Stimulated activated CD4-positive, alpha-beta T cell treated with anti-CD3 and anti-CD28 coated beads, TNF-alpha, amount 100 ng/mL, for 4 hours (primary cell): Measurements from ENCODE around the gene CAPSL.
"Not testable (repeated sequence)": the region's sequence is repeated elsewhere in the genome, so short reads cannot be mapped to it uniquely, and the experiment has no call there.

ENCODE experiments used
- DNase-seq, 3 experiments: peaks; one replicate each; pipeline ENCODE4 v3.0.0-alpha.2; 2020; ENCODE audit warnings: low read depth in 3 of 3

Gene CAPSL

GRCh38 chr5:35908228-35908627 is 30.2 kb downstream of the CAPSL start:
- DNase-seq, result no peak

GRCh38 chr5:35904443-35905132 is 33.8 kb downstream of the CAPSL start:
- no peak for DNase-seq

GRCh38 chr5:35903631-35904203 is 34.7 kb downstream of the CAPSL start:
- DNase-seq, result no peak

DNA sequence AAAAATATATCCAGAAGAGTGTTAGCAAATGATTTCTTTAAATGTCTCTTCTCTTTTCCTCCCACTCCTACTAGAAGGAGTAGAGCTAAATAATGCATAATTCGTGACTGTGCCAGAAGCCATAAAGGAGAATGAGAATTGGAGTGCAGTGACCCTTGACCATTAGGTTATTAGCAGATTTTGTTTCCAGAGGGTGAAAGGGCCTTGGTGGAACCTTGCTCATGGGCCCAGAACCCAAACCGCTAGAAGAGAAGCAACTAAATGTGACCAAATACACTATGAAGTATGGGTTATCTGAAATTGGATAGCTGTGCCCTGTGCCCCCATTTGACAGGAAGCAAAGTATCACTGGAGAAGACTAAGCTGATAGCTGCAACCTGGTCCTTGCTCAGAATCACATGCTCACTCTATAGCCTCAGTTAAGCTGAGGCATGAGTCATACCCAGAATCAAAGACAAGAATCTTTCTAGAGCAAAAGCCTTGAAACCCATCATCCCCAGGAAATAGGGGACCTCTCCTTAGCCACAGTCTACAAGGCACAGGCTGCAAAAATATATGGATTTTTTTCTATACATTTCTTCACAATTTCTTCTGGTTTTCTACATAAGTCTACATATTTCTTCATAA is 36.3 kb downstream of the CAPSL start:
- no peak for DNase-seq

DNA sequence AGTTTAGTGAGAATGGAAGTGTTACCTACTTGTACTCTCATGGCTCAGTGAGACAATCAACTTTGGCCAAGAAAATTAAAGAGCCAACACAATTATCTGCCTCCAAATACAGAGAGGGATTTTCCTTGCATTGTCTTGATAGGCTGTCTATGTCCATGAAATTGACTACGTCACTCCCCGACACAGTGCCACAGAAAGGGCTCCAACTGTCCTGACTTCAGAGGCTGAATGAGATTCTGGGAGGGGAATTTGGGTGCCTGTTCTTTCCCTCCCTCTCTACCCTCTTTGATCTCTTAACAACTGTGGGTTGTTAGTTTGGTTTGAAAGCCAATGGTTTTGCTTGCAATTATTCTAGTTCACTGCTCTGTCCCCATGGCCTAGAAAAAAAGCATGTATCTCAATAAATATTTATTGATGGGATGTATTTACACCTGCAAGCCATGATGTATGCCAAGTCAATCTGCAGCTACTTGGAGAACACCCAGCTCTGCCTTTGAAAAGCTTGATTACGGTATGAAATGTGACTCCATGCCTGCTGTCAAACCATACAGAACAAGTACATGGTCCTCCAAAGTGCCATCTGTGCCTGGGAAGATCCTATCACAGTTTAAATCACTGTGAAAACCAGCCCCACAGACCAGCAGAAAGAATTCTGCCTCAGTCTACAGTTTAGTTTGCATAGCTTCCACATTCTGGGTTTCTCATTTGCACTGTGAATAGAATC is 37.3 kb downstream of the CAPSL start:
- DNase-seq, result no peak

DNA sequence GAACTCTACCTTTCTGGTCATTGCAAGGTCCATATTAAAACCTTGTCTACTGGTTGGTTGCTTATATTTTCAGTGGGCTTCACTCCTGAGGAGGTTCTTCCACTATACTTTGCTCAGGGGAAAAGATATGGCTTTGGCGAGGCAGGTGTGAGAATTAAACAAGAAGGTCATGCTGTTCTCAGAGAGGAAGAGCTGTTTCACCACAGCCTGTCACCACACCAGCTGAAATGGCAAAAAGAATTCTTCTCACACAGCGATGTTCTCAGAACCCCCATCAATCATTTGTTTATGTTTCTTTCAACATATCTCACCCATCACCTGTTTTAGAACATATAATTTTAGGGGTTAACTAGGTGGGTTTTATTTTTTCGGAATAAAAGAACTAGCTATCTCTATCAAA is 38.6 kb downstream of the CAPSL start:
- DNase-seq, result no peak

- DNase-seq, result no peak
Observed at GRCh38 chr5:35898952-35899660, 39.3 kb downstream of the CAPSL start.

GRCh38 chr5:35894131-35894530 is 44.3 kb downstream of the CAPSL start:
- DNase-seq, result no peak

- not testable (repeated sequence) for DNase-seq
Observed at GRCh38 chr5:35892799-35893198, 45.6 kb downstream of the CAPSL start.

GRCh38 chr5:35890021-35891020 is 48.1 kb downstream of the CAPSL start:
- DNase-seq, result no peak

DNA sequence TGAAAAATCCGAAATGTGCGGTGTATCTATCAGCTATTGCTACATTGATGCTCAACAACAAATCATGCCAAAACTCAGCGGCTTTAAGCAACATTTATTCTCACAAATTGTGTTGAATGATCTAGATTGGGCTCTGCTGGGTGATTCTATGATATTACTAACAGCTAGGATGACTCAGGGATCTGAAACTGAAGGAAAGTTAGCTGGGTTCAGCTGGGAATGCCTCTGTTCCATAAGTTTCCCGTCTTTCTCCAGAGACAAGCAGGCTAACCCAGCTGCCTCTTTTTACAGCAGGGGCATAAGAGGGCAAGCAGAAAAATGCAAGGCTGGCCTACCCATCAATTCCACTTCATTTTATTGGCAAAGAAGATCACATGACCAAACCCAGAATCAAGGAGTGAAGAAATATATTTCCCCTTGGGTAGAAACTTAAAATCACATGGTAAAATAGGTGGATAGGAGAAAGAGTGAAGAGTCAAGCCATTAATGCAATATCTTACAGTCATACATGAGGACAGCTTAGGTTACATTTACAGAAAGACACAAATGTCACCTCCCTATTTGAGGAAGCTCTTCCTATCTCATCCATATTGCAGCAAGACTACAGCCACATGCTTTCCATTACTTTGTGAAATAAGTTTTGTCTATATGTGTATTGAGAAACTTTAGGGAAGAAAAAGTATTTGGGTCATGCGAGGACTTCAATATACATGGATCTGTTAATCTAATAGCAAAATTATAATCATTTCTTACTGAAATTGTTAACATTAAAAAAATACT is 50.9 kb downstream of the CAPSL start:
- no peak for DNase-seq

DNA sequence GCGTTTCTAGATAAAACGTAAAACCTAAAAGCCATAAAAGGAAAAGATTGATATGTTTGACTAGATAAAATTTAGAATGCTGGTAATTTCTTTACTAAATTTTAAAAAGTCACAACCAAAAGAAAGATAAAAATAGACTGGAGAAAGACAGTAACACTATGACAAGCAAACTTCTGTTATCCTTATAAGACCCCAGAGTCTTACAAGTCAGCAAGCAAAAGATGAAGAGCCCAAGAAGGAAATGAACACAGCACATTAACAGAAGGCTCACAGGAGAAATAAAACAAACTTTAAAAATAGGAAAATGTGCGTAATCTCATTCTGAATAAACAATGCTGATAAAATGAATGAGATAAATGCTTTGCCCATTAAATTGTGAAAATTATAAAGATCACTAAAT is 52.0 kb downstream of the CAPSL start:
- DNase-seq, result no peak

DNA sequence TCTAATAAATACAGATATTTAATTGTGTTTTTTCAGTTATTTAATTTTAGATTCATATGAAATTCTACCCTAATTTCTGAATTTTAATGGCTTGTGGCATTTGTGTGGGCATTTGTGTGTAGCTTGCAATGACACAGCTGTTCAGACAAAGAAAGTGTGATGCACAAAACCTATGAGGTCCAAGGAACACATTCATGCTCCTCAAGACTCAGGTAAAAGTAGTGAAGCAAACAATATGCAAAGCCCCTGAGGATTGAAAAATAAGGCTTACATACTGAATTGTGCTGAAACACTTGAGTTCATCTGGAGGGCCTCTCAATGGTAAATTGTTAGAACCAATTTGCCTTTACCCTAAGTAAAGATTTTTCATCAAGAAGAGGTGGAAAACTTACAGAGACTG is 53.6 kb downstream of the CAPSL start:
- DNase-seq, result no peak

DNA sequence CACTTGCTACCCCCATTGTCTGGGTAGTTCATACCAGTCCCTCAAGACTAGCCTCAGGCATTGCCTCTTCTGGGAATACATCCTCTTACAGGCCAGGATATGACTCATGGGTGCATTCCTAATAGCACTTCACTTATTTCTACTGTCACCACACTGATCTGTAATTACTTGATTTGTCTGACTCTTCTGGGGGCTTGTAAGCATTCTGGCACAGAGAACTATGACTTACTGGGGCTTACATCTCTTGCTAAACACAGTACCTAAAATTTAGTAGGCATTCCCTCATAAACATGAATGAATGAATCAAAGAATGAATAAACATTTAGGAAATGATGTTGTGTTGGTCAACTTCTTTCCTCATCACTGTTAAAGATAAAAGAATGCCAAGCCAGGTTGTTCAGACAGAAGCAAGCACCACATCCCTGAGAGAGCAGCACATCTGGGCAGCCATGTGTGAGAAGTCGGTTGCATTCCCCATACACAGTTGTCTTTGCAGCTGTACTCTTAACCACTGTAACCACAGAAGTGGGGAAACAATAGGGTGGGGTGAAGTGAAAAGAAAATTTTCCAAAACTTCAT is 54.1 kb downstream of the CAPSL start:
- no peak for DNase-seq

DNA sequence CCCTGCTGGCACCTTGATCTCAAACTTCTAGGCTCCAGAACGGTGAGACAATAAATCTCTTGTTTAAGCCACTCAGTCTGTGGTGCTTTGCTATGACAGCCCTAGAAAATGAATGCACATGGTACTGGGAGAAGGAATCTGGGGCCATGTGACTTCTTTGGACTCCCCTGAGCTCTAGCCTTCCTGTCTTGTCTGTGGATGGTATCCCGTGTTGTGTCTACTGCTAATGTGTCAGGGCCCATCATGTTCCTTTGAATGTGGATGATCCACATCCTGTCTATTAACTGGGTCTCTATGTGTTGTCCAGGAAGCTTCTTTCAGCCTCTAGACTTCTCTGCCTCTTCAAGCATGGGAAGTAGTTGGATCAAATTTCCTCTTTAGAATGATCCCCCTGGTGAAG is 56.7 kb downstream of the CAPSL start:
- DNase-seq, result no peak

- DNase-seq, result no peak
Observed at GRCh38 chr5:35880156-35880555, 58.3 kb downstream of the CAPSL start.

- DNase-seq, result no peak
Observed at GRCh38 chr5:35879649-35880048, 58.8 kb downstream of the CAPSL start.

GRCh38 chr5:35879096-35879495 is 59.3 kb downstream of the CAPSL start:
- DNase-seq, result no peak

DNA sequence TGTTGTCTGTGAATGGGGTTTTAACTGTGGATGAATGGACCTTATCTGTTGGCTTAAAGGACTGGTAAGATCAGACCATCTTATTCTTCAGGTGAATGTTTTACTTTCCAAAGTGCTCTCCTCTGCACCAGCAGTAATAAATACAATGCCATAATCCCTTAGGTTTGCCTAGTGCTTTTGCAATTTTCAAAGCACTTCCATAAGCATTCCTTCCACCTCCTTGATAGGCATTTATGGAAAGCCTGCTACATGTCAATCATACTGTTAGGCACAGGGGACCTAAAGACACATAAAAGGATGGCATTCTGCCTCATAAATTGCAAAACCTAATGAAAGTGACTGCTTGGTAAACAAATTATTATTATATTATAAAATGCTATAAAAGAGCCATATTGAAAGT is 60.3 kb downstream of the CAPSL start:
- no peak for DNase-seq

- DNase-seq, result no peak
Observed at GRCh38 chr5:35877655-35878054, 60.8 kb downstream of the CAPSL start.
